ENCODE data around the gene CTTNBP2.

The CTTNBP2 gene

DNA sequence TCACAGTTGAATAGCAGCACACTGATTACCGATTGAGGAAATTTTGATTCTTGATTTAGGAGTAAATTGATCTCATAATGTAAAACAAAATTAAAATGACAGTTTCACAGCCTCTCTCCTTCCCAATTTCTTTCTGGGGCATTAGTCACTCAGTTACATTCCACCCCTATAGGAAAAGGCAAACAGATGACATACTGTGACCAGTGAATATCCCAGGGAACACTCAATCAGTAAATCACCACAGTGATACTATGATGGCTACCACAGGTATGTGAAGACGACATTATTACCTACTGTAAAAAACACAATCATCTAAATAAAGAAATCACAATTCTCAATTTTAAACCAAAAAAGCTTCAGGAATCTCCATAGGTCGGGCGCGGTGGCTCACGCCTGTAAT is 15.5 kb downstream of the CTTNBP2 start:
- 0 out of 20 replicates have a peak, but pooled peaks cover 0 to 8% (median 0%) of the 10 kb centered on the region in 10 experiments for H3K4me1 ChIP-seq
- no peak overlapping the region for H3K4me3 ChIP-seq
- H3K27ac ChIP-seq, result no peak overlapping the region
- TF ChIP-seq Cebpa-rat (IDR thresholded peaks at IDR 0.05), result no peak
- no peaks in the 10 kb centered on the region for H3K9me3 ChIP-seq (replicated peaks in 1 of 11)
- no peak overlapping the region for H3K9ac ChIP-seq
- no peak overlapping the region for H3K4me2 ChIP-seq
- H4K20me1 ChIP-seq, result no peaks in the 10 kb centered on the region
- no peaks in the 10 kb centered on the region for H3K27me3 ChIP-seq
- no peaks in the 10 kb centered on the region for H3K36me3 ChIP-seq

DNA sequence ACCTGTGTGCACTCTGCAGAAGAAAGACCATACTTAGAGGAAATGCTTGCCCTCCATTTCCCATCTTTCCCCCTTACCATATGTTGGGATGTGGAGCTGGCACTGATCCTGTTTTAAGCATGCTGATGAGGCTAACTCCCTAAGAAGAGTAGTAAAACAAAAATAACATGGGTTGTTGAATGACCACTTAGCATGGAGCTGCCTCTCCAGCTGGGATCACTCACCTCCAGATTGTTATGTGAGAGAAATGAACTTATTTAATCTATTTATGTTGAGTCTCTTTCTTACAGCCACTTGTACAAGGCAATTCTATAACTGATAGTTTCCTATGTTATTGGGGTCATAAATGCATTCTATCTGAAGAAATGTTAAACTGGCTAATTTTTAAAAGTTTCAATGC is 17.0 kb downstream of the CTTNBP2 start:
- Histone ChIP-seq H3K27me3 (no peaks in the 10 kb centered on the region), H3K9me3 (replicated peaks in 1 of 11) (no peaks in the 10 kb centered on the region), H3K4me2 (no peak overlapping the region), H4K20me1 (no peaks in the 10 kb centered on the region), H3K36me3 (no peaks in the 10 kb centered on the region), H3K9ac (no peak overlapping the region), H3K4me1 (0 out of 20 replicates have a peak, but pooled peaks cover 0 to 8% (median 0%) of the 10 kb centered on the region in 10 experiments), H3K4me3 (no peak overlapping the region), H3K27ac (no peak overlapping the region)
- no peak for TF ChIP-seq Cebpa-rat (IDR thresholded peaks at IDR 0.05)

DNA sequence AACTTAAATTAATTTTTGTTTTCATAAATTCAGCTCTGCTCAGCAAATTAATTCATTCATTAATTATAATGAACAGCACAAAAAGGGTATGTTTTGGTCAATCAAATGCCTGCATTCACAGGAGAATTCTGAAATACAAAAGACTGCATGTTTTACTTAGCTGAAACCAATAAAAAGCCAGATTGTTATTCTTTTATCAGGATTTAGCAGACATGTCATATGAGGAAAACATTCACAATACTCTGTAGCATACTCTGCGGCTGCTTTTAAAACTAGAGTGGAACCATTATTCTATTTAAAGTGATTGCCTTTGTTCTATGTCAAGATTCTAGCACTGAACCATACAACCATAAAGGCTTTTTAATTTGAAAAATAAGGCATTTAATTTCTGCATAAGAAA is 19.1 kb downstream of the CTTNBP2 start:
- Histone ChIP-seq H4K20me1 (no peaks in the 10 kb centered on the region), H3K4me3 (no peak overlapping the region), H3K4me2 (no peak overlapping the region), H3K9me3 (replicated peaks in 1 of 11) (no peaks in the 10 kb centered on the region), H3K36me3 (no peaks in the 10 kb centered on the region), H3K27me3 (no peaks in the 10 kb centered on the region), H3K9ac (no peak overlapping the region), H3K4me1 (0 out of 20 replicates have a peak, but pooled peaks cover 0 to 8% (median 0%) of the 10 kb centered on the region in 10 experiments), H3K27ac (no peak overlapping the region)
- TF ChIP-seq Cebpa-rat (IDR thresholded peaks at IDR 0.05), result no peak

DNA sequence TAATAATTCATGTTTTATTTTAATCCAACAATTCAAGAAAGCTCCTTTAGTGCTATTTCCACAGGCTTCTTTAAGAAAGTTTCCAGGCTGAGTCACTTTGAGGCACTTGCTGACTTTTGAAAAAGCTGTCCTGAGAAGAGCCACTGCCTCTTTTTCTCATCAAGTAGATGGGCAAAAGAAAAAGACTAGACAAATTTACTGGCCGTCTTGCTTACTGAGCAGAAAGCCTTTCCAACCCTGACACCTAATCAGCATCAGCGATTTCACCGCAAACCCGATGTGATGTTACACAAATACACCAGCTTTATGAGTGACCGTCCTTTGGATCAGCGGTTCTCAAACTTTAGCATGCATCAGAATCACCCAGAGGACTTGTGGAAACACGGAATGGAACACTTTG is 24.3 kb downstream of the CTTNBP2 start:
- H3K4me3 ChIP-seq, result no peak overlapping the region
- H3K36me3 ChIP-seq, result no peaks in the 10 kb centered on the region
- H3K27me3 ChIP-seq, result no peaks in the 10 kb centered on the region
- no peaks in the 10 kb centered on the region for H3K9me3 ChIP-seq (replicated peaks in 1 of 11)
- no peak overlapping the region for H3K9ac ChIP-seq
- no peak for TF ChIP-seq Cebpa-rat (IDR thresholded peaks at IDR 0.05)
- no peak overlapping the region for H3K4me2 ChIP-seq
- H4K20me1 ChIP-seq, result no peaks in the 10 kb centered on the region
- H3K4me1 ChIP-seq, result peaks cover 0 to 13% (median 0%) of the 10 kb centered on the region in 10 experiments; a peak in 2 of 20 replicates
- no peak overlapping the region for H3K27ac ChIP-seq

DNA sequence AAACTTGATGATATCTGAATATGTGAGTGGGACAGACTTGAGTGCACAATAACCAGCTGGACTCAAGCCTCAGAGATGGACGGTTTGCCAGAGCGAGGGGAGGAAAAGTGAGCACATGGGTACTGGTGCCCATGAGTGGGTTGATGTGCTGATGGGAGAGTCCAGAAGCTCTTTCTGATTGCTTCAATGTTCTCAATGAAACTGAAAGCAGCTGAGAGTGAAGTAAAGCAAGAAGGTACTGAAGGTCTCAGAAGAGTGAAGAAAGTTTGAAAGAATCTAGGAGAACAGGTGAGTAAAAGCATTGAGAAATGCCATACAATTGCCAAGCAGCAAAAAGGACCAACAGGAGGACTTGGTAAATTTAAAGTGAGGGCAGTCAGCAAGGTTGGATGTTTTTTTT is 28.6 kb downstream of the CTTNBP2 start:
- Histone ChIP-seq H3K4me2 (no peak overlapping the region), H3K27ac (no peak overlapping the region), H4K20me1 (no peaks in the 10 kb centered on the region), H3K9ac (no peak overlapping the region), H3K27me3 (no peaks in the 10 kb centered on the region), H3K9me3 (replicated peaks in 1 of 11) (no peaks in the 10 kb centered on the region), H3K4me1 (peaks cover 0 to 15% (median 0%) of the 10 kb centered on the region in 10 experiments; a peak in 6 of 20 replicates), H3K4me3 (no peak overlapping the region), H3K36me3 (no peaks in the 10 kb centered on the region)
- no peak for TF ChIP-seq Cebpa-rat (IDR thresholded peaks at IDR 0.05)

DNA sequence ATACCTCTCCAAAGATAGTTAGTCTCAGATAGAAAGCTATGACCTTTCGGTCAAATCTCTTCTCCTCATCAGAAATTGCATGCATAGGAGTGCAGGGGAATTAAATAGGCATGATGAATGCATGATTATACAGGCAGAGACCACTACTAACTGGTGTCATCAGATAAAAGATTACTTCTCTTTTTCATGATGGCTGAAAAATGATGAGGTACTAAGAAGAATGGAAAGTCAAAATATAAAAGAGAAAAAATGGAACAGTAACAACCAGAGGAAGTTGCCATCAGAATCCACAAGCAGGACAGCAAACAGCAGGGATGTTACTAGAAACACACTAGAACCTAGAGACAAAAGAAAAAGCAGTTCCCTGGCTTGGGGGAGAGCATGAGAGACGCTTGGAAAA is 31.6 kb downstream of the CTTNBP2 start:
- peaks cover 0 to 16% (median 6%) of the 10 kb centered on the region in 10 experiments; a peak in 14 of 20 replicates for H3K4me1 ChIP-seq
- H3K9ac ChIP-seq, result no peak overlapping the region
- no peak overlapping the region for H3K4me2 ChIP-seq
- H3K9me3 ChIP-seq (replicated peaks in 1 of 11), result 0 out of 22 replicates have a peak, but pooled peaks cover 0 to 4% (median 0%) of the 10 kb centered on the region in 11 experiments
- H4K20me1 ChIP-seq, result no peaks in the 10 kb centered on the region
- H3K4me3 ChIP-seq, result no peak overlapping the region
- no peaks in the 10 kb centered on the region for H3K27me3 ChIP-seq
- TF ChIP-seq Cebpa-rat (IDR thresholded peaks at IDR 0.05), result no peak
- no peaks in the 10 kb centered on the region for H3K36me3 ChIP-seq
- H3K27ac ChIP-seq, result no peak overlapping the region

DNA sequence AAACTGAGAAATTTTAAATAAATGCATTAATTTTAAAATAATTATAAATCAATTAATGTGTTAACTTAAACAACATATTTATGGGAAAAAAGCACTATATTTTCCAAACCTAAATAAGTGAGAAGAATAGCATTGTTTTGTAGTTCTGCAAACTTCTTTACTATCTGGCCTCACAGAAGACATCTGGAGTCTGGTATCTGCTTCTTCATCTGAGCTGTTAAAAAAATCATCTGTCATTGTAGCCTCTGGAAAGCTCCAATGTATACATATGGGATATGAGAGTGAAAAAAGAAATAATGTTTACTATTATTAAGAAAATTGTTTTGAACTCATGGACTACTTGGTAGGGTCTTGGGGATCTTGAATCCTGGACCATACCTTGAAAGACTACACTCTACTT is 32.2 kb downstream of the CTTNBP2 start:
- Histone ChIP-seq H3K9me3 (replicated peaks in 1 of 11) (0 out of 22 replicates have a peak, but pooled peaks cover 0 to 5% (median 0%) of the 10 kb centered on the region in 11 experiments), H3K9ac (no peak overlapping the region), H3K4me2 (no peak overlapping the region), H3K36me3 (no peaks in the 10 kb centered on the region), H3K27me3 (no peaks in the 10 kb centered on the region), H4K20me1 (no peaks in the 10 kb centered on the region), H3K4me1 (peaks cover 0 to 16% (median 6%) of the 10 kb centered on the region in 10 experiments; a peak in 14 of 20 replicates), H3K27ac (no peak overlapping the region), H3K4me3 (no peak overlapping the region)
- no peak for TF ChIP-seq Cebpa-rat (IDR thresholded peaks at IDR 0.05)

DNA sequence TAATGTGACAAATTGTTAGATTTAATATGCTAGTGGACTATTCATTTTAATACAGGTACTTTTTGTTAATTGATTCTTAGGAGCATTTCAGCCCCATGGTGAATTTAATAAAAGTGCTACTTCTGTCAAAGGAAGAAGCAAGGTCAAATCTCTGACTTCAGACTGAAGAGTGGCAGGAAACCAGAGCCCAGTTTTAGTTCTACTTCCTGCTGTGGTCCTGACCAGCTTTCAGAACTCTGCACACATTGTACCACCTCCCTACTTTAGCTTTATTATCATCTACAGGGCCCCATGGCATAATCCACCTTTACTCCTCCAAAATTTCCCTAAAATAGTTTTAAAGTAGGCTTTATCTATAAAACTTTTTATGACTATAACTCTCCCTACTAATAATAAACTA is 33.7 kb downstream of the CTTNBP2 start:
- no peak overlapping the region for H3K9ac ChIP-seq
- H3K4me2 ChIP-seq, result peak overlapping the region in 5 of 11 experiments; percentile 2 to 62 (median 48); a peak in 6 of 22 replicates
- H3K36me3 ChIP-seq, result no peaks in the 10 kb centered on the region
- no peaks in the 10 kb centered on the region for H4K20me1 ChIP-seq
- no peaks in the 10 kb centered on the region for H3K27me3 ChIP-seq
- TF ChIP-seq Cebpa-rat (IDR thresholded peaks at IDR 0.05), result no peak
- peaks cover 6 to 27% (median 11%) of the 10 kb centered on the region in 10 experiments; a peak in 17 of 20 replicates for H3K4me1 ChIP-seq
- H3K27ac ChIP-seq, result no peak overlapping the region
- 0 out of 22 replicates have a peak, but pooled peaks cover 0 to 5% (median 0%) of the 10 kb centered on the region in 11 experiments for H3K9me3 ChIP-seq (replicated peaks in 1 of 11)
- no peak overlapping the region for H3K4me3 ChIP-seq

DNA sequence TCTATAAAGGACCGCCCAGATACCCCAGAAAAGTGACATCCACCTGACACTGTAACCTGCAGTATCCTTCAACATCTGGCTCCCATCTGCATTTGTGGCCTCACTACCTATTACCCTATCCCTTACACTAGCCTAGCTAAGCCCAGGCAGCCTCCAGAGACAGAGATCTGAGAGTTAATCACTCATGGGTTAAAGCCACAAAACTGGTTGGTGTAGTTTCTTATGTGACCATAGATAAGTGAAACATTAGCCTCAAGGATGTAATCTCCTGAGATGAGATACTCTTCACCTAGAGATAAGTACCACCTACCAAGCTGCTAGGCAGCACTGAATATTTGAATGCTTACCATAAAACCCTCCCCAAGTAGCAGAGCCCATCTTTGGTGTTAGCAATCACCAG is 35.4 kb downstream of the CTTNBP2 start:
- no peak for TF ChIP-seq Cebpa-rat (IDR thresholded peaks at IDR 0.05)
- 0 out of 22 replicates have a peak, but pooled peaks cover 0 to 5% (median 0%) of the 10 kb centered on the region in 11 experiments for H3K9me3 ChIP-seq (replicated peaks in 1 of 11)
- no peaks in the 10 kb centered on the region for H3K27me3 ChIP-seq
- no peak overlapping the region for H3K4me3 ChIP-seq
- peaks cover 6 to 27% (median 11%) of the 10 kb centered on the region in 10 experiments; a peak in 17 of 20 replicates for H3K4me1 ChIP-seq
- no peaks in the 10 kb centered on the region for H4K20me1 ChIP-seq
- H3K36me3 ChIP-seq, result no peaks in the 10 kb centered on the region
- no peak overlapping the region for H3K4me2 ChIP-seq
- H3K27ac ChIP-seq, result no peak overlapping the region
- no peak overlapping the region for H3K9ac ChIP-seq

Measured in BLaER1 treated with 17β-estradiol and CSF1 and Interleukin-3, amounts not matched to agents 10 nM and 100 nM (cell line).